Fibroblast of pulmonary artery (primary cell): ENCODE results near the gene GNL3L.
"Not testable (repeated sequence)": the region's sequence is repeated elsewhere in the genome, so short reads cannot be mapped to it uniquely, and the experiment has no call there.

Experiments
- DNase-seq: peaks from one replicate; pipeline ENCODE4 v3.0.0-alpha.2; 2010; ENCODE audit warnings: low read depth
- H3K4me3 ChIP-seq: replicated peaks from 2 replicates; pipeline ENCODE4 v1.5.1; 2011; ENCODE audit warnings: low read depth, mild to moderate bottlenecking, control low read depth, low read length, moderate library complexity
- TF ChIP-seq, protein P1 (sequence below): IDR thresholded peaks from 2 replicates; pipeline ENCODE4 v1.5.1; 2011; ENCODE audit warnings: mild to moderate bottlenecking, control low read depth, low read length, inconsistent platforms; ENCODE audit errors: missing control alignments

Gene GNL3L

DNA sequence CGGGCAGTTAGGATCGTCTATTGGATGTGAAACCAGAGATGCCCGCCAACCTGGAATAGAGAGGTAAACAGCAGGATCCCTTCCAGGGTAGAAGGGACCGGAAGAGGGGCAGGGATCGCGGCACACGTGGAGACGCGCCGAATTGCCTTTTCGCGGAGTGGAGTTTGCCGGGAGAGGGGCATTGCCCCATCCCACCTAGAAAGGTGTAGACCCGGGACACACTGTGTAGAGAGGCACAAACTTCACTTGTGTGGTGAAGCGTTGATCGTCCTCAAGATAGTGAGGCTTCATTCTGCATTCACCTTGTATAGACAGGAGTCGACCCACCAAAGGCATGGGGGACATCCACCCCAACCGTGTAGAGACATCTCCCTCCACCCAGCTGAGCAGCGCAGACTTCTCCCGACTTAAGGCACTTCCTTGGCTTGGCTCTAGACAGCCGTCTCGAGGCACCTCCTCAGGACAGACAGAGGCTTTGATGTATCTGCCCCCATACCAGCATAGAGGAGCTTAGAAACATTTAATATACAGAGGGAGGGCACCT lies 410 bp downstream of the GNL3L start:
- H3K4me3 ChIP-seq, result peak overlapping the region; percentile 73
- TF ChIP-seq, protein P1, sequence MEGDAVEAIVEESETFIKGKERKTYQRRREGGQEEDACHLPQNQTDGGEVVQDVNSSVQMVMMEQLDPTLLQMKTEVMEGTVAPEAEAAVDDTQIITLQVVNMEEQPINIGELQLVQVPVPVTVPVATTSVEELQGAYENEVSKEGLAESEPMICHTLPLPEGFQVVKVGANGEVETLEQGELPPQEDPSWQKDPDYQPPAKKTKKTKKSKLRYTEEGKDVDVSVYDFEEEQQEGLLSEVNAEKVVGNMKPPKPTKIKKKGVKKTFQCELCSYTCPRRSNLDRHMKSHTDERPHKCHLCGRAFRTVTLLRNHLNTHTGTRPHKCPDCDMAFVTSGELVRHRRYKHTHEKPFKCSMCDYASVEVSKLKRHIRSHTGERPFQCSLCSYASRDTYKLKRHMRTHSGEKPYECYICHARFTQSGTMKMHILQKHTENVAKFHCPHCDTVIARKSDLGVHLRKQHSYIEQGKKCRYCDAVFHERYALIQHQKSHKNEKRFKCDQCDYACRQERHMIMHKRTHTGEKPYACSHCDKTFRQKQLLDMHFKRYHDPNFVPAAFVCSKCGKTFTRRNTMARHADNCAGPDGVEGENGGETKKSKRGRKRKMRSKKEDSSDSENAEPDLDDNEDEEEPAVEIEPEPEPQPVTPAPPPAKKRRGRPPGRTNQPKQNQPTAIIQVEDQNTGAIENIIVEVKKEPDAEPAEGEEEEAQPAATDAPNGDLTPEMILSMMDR, result no peak
- no peak for DNase-seq

DNA sequence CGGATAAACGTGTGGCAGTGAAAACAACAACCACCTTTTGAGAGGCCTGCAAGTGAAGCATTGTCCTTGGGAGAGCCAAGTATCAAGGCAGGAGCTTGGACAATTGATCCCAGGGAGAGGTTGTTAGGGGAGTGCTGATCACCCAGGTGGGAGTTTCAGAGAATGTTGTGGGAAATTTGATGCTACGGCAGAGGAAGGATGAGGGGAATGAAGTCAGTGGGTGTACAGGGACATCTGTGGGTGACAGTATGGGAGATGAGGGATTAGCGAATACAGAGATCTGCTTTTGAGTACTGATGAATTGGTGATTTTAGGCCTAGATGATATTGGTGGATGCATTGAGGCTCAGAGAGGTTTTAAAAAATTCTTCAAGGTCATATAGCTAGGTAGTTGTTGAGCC lies 4.3 kb downstream of the GNL3L start:
- no peak overlapping the region for H3K4me3 ChIP-seq
- TF ChIP-seq, protein P1, result no peak
- no peak for DNase-seq

DNA sequence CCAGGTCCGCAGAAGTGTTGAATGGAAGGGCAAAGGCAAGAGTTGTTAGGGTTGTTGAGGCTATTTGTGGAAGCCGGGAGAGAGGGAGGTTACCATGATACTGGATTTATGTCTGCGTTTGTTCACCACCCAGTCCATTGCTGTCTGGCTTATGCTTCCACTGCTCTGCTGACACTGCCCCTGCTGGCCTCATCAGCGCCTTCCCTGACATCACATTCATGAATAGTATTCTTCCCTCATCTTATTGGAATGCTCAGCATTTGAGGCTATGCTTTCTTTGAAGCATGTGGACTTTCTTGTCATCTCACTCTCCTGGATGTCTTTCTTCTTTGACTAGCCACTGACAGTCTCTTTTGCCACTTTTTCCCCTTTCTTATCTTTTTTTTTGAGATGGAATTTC lies 10.3 kb downstream of the GNL3L start:
- TF ChIP-seq, protein P1, result peak; percentile 23
- H3K4me3 ChIP-seq, result no peak overlapping the region
- DNase-seq, result peak; percentile 65

DNA sequence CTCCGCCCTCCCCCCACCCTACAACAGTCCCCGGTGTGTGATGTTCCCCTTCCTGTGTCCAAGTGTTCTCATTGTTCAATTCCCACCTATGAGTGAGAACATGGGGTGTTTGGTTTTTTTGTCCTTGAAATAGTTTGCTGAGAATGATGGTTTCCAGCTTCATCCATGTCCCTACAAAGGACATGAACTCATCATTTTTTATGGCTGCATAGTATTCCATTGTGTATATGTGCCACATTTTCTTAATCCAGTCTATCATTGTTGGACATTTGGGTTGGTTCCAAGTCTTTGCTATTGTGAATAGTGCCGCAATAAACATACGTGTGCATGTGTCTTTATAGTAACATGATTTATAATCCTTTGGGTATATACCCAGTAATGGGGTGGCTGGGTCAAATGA lies 12.2 kb downstream of the GNL3L start:
- H3K4me3 ChIP-seq, DNase-seq: not testable (repeated sequence)

DNA sequence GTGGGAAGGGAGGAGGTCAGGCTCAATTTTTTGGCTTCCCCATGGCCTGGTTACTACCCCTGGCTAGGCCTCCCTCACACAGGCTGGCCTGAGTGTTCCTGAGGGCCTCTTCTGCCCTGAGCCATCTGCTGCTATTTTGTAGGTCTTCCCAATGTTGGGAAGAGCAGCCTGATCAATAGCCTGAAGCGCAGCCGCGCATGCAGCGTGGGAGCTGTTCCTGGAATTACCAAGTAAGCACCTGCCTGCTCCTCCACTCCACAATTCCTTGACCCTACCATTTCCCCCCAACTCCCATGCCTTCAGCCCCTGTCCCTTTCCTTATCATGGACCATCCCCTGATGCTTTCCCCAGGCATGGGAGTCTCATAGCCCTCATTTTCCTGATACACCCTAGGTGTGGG lies 20.8 kb downstream of the GNL3L start:
- TF ChIP-seq, protein P1, result no peak
- no peak overlapping the region for H3K4me3 ChIP-seq
- no peak for DNase-seq

DNA sequence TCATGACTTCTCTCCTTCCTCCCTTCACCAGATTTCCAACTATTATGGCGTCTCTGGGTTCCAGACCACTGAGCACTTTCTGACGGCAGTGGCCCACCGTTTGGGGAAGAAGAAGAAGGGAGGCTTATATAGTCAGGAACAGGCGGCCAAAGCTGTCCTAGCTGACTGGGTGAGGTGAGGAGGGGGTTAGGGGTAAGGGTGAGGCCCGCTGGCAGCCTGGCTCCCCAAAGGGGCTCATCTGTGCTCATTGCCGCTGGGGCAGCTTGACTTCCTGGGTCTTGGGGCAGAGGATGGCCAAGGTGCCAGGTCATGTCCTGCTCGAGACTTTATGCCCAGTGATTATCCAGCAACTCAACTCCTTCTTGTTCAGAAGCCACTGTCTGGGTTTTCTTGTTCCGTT lies 21.8 kb downstream of the GNL3L start:
- TF ChIP-seq, protein P1, result no peak
- DNase-seq, result no peak
- no peak overlapping the region for H3K4me3 ChIP-seq

DNA sequence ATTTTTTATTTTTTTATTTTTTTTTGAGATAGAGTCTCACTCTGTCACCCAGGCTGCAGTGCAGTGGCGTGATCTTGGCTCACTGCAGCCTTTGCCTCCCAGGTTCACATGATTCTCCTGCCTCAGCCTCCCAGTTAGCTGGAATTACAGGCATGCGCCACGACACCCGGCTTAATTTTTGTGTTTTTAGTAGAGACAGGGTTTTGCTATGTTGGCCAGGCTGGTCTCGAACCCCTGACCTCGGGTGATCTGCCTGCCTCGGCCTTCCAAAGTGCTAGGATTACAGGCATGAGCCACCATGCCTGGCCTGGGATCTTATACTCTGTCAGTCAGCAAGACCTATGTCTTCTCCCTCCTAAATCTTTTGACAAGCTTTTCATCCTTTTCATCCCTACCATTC lies 25.0 kb downstream of the GNL3L start:
- not testable (repeated sequence) for H3K4me3 ChIP-seq, DNase-seq

DNA sequence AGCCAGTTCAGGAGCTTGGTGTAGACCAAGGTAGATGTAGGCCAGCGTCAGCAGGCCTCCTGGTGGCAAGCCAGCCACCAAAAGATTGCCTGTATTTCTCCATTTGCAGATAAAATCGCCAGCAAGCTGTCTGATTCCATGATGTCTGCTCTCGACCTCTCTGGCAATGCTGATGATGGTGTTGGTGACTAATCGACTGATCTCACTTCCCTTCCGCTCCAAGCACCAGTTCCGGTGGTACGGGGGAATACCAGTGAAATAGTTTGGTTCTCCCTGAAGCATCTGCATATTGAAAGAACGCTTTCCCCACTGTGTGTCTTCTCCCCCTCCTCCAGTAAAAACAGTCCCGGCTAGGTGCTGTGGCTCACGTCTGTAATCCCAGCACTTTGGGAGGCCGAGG lies 30.4 kb downstream of the GNL3L start:
- TF ChIP-seq, protein P1, result no peak
- H3K4me3 ChIP-seq, result no peak overlapping the region
- DNase-seq, result no peak
